Measurements from ENCODE around the gene TEX13D.

DNA sequence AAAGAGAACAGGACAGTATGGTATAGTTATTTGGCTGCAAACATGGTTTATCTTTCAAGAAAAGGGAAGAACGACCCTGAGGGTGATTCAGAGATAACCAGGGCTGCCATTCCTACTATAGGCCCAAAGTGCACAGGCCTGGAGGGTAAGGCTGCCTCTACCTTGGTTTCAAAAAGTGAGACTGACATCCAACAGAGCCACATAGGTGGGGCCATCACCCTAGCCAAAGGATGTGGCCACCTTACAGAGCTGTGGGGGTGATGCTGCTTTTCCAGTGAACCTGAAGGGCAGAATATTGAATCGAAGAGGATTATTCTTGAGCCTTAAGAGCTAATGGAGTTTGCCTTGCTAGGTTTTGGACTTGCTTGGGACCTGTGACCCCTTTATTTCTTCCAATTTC, 29.6 kb downstream of the TEX13D start:
- TF ChIP-seq, protein P1, sequence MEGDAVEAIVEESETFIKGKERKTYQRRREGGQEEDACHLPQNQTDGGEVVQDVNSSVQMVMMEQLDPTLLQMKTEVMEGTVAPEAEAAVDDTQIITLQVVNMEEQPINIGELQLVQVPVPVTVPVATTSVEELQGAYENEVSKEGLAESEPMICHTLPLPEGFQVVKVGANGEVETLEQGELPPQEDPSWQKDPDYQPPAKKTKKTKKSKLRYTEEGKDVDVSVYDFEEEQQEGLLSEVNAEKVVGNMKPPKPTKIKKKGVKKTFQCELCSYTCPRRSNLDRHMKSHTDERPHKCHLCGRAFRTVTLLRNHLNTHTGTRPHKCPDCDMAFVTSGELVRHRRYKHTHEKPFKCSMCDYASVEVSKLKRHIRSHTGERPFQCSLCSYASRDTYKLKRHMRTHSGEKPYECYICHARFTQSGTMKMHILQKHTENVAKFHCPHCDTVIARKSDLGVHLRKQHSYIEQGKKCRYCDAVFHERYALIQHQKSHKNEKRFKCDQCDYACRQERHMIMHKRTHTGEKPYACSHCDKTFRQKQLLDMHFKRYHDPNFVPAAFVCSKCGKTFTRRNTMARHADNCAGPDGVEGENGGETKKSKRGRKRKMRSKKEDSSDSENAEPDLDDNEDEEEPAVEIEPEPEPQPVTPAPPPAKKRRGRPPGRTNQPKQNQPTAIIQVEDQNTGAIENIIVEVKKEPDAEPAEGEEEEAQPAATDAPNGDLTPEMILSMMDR (IDR thresholded peaks at IDR 0.05; ENCODE audit: insufficient read depth, low read length), result no peak
- TF ChIP-seq POLR2AphosphoS5 (IDR thresholded peaks at IDR 0.05; ENCODE audit: low read depth), result no peak
- TF ChIP-seq, protein P2, sequence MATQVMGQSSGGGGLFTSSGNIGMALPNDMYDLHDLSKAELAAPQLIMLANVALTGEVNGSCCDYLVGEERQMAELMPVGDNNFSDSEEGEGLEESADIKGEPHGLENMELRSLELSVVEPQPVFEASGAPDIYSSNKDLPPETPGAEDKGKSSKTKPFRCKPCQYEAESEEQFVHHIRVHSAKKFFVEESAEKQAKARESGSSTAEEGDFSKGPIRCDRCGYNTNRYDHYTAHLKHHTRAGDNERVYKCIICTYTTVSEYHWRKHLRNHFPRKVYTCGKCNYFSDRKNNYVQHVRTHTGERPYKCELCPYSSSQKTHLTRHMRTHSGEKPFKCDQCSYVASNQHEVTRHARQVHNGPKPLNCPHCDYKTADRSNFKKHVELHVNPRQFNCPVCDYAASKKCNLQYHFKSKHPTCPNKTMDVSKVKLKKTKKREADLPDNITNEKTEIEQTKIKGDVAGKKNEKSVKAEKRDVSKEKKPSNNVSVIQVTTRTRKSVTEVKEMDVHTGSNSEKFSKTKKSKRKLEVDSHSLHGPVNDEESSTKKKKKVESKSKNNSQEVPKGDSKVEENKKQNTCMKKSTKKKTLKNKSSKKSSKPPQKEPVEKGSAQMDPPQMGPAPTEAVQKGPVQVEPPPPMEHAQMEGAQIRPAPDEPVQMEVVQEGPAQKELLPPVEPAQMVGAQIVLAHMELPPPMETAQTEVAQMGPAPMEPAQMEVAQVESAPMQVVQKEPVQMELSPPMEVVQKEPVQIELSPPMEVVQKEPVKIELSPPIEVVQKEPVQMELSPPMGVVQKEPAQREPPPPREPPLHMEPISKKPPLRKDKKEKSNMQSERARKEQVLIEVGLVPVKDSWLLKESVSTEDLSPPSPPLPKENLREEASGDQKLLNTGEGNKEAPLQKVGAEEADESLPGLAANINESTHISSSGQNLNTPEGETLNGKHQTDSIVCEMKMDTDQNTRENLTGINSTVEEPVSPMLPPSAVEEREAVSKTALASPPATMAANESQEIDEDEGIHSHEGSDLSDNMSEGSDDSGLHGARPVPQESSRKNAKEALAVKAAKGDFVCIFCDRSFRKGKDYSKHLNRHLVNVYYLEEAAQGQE (IDR thresholded peaks at IDR 0.05; ENCODE audit: insufficient replicate concordance, low read depth), result no peak
